HG03521 (cell line): ENCODE results near the gene MRPL36.

Source experiments
- ATAC-seq: cut with Tn5 transposase; IDR thresholded peaks from one replicate; pipeline ENCODE4 v1.9.1; 2021; ENCODE audit warnings: mild to moderate bottlenecking, moderate library complexity; ENCODE audit not compliant: unreplicated experiment

The MRPL36 gene

DNA sequence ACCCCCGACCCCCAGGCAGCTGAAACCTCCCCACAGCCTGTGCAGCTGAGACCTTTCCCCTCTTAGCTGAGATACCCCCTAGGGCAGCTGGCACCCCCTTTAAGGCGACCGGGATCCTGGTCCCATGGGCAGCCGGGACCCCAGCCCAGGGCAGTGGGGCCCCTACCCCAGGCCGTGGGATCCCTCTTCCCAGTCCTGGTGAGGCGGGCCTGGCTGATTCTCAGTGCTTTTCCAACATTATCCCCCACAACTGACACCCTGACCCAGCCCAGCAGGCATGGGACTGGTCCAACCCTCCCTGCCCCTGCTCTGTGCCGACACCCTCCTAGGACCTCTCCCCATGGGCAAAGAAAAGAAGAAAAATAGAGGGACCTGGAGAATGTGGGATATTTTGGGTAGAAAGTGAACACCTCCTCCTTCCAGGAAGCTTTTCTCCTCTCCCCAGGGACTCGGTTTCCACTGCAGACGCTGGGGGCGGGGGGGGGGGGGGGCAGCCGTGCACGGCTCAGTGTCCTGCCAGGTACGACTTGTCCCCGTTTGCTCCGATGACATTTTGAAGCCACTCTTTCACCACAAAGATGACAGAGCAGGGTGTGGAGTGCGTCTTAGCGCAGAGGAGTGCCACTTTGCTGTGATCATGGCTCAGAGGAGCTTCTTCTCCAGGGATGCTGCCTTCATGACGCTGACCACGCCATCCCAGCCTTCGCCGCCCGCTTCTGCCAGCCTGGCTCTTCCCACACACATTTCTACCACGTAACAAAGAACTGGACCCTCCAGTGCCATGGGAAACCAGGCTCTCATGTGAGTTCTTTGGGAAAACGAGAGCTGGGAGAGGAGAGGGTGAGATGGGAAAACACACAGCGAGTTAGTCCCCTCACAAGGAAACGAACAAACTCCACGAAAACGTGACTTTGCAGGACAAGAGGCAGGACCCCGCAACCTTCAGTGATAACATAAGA is 47.5 kb downstream of the MRPL36 start:
- ATAC-seq, result no peak

DNA sequence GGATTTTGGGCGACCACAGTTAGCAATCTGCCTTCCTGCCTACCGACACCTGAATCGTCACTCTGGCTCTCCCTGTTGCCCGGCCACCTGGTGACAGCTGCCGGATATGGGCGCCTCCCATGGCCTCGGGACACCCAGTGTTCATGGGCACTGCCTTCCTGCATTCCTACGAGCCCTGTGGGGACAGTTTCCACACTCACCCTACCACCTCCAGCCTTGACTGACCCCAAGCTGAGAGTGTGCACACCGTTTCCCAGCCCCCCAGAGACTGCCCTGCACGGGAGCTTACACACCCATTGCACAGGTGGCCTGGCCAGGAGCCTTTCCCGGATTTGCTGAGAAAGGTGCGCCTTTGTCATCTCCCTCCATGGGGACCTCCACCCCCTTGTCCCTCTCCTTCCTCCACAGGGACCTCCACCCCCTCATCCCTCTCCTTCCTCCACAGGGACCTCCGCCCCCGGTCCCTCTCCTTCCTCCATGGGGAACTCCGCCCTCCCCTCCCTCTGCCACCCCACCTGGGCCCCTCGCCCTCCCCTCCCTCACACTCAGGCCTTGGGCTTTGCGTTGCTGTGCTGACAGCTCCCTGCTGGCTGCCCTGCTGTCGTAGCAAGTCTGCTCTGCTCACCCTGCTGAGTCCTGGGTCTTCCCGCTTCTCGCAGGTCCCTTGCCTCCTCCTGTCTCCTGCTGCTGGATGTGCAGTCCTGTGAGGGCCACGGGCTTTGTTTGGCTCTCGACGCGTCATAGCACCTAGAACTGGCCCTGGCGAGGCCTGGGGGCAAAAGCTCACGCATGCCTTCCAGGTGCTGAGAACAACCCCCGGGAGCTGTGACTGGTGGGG is 48.4 kb downstream of the MRPL36 start:
- no peak for ATAC-seq

DNA sequence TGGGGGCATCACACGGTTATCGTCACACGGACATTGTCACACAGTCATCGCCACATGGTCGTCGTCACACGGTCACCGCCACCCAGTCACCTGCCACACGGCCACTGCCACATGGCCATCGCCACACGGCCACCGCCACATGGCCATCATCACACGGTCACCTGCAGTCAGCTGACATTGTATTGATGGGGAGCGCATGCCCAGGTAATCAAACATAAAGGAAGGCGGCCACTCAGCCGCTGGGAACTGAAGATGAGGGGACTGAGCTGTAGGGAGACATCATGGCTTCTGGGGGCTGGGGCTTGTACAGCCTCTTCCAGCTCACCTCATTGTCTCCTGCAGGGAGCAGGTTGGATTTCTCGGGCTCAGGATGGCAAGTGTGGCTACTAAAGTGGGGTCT is 49.2 kb downstream of the MRPL36 start:
- ATAC-seq, result no peak

DNA sequence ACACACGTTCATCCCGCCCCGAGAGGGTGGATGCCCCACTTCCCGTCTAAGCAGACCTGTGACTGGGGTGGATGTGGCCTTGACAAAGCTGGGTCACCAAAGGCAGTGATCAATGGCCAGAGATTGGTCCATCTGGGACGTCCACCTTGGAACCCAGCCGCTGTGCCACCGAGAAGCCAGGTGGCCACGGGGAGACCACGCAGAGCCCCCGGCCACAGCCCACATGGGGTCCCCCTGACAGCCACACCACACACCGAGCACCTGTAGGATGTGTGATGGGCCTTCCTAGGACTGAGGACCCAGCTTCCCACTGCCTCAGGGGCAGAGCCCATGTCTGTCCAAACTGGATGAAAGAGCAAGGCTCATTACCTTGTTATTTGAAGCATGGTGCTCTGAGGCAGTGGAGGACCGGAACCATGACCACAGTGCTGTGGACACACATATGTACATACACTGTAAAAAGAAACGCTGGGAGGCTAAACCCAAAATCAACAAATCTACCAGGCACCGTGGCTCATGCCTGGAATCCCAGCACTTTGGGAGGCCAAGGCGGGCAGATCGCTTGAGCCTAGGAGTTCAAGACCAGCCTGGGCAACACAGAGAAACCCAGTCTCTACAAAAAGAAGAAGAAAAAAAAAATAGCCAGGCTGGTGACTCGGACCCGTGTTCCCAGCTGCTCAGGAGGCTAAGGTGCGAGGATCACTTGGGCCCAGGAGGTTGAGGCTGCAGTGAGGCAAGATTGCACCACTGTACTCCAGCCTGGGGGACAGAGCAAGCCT is 50.1 kb downstream of the MRPL36 start:
- ATAC-seq, result no peak

DNA sequence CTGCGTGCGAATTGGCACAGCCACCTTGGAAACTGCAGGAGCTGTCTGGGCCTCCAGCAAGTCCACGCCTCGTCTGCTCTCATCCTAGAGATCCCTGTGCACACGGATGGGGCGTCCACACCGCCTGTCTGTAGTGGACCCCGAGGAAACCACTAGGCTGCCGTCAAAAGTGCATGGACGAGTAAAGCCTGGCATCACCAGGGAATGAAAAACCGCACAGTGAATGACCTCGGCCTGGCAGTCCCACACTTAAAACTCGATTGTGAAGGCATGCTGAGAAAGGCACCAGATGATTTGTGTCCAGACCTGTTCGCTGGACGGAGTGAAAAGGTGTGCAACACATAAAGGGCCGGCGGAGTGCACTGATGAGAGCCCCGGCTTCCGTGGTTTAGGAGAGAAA is 50.8 kb downstream of the MRPL36 start:
- no peak for ATAC-seq
